MCF 10A (cell line): ENCODE measurements around the gene CCNQ. TPM values are rescaled to one million over a fixed set of nuclear protein-coding genes. Genes with fewer than 3 reads are reported as not detected.

Source experiments
- Bru-seq: library from RNA; stranded (reverse); fragments of 400-500 nt; gene quantifications from one replicate; lab custom pipeline; 2021; lab: Mats Ljungman, UMichigan
- BruChase-seq, 2 experiments: library from RNA; stranded (reverse); fragments of 400-500 nt; gene quantifications; one replicate each; lab custom pipeline; 2021; lab: Mats Ljungman, UMichigan
- BruUV-seq: library from RNA; stranded (reverse); fragments of 400-500 nt; replicated peaks from 2 replicates; lab custom pipeline; 2021; lab: Mats Ljungman, UMichigan
- CTCF ChIA-PET: fragments of 300-600 bp; sonication (Branson Sonifier 250); formaldehyde crosslinking; extraction: SDS; loops from one replicate; lab custom pipeline; 2021; ENCODE audit warnings: antibody characterized with exemption, inconsistent platforms; lab: Yijun Ruan, JAX
- POLR2A ChIA-PET: fragments of 300-600, 350-650 bp; sonication (Branson Sonifier 250); formaldehyde crosslinking; extraction: SDS; loops from one replicate; lab custom pipeline; 2020; ENCODE audit warnings: antibody characterized with exemption, inconsistent platforms; lab: Yijun Ruan, JAX
- DNase-seq: peaks from one replicate; pipeline ENCODE4 v3.0.0-alpha.2; 2018; ENCODE audit not compliant: unreplicated experiment
- H3K27ac Mint-ChIP-seq: one replicate; pipeline ENCODE4 v1.8.0; 2022; ENCODE audit warnings: mild to moderate bottlenecking, low read depth, mixed read lengths; ENCODE audit not compliant: unreplicated experiment
- H3K27me3 Mint-ChIP-seq: one replicate; pipeline ENCODE4 v1.8.0; 2022; ENCODE audit warnings: mixed read lengths; ENCODE audit not compliant: insufficient read depth, unreplicated experiment
- H3K36me3 Mint-ChIP-seq: one replicate; pipeline ENCODE4 v1.8.0; 2022; ENCODE audit warnings: mild to moderate bottlenecking, moderate library complexity, mixed read lengths; ENCODE audit not compliant: insufficient read depth, unreplicated experiment
- H3K4me1 Mint-ChIP-seq: one replicate; pipeline ENCODE4 v1.8.0; 2022; ENCODE audit warnings: mixed read lengths; ENCODE audit not compliant: insufficient read depth, unreplicated experiment
- H3K4me3 Mint-ChIP-seq: one replicate; pipeline ENCODE4 v1.8.0; 2022; ENCODE audit warnings: mild to moderate bottlenecking, moderate library complexity, mixed read lengths; ENCODE audit not compliant: unreplicated experiment
- H3K9me3 Mint-ChIP-seq: one replicate; pipeline ENCODE4 v1.8.0; 2022; ENCODE audit warnings: mixed read lengths; ENCODE audit not compliant: unreplicated experiment
- CTCF ChIP-seq: fragments of 200-600 bp; IDR thresholded peaks from one replicate; pipeline ENCODE4 v1.8.0; 2022; ENCODE audit warnings: antibody characterized with exemption, mild to moderate bottlenecking; ENCODE audit not compliant: unreplicated experiment
- intact Hi-C: fragments of 100-400 bp; cut with micrococcal nuclease; formaldehyde crosslinking; loops from 2 replicates; pipeline ENCODE4 v1.14.1; 2022
- long read RNA-seq: library from polyadenylated mRNA; stranded (forward); transcript quantifications from one replicate; pipeline ENCODE4 v2.0.0, GENCODE V29; 2022
- total RNA-seq: library from RNA; stranded (reverse); gene quantifications from 2 replicates; pipeline ENCODE4 v1.2.3, GENCODE V29; 2022

Gene CCNQ
- total RNA-seq (20.9 and 21.7 TPM in 2 replicates), Bru-seq, nascent RNA (percentile 53 among the genes with signal in this experiment), BruChase-seq, experiment 1, labeled RNA remaining after a 6-hour chase (percentile 60 among the genes with signal in this experiment), BruChase-seq, experiment 2, labeled RNA remaining after a 2-hour chase (percentile 51 among the genes with signal in this experiment)
- long read RNA-seq, transcript CCNQ-204 (5 exons, 1,306 nt), result minor isoform, 18 of 57 reads
- long read RNA-seq, transcript CCNQ-202 (5 exons, 1,164 nt), result major isoform, 26 of 57 reads
- long read RNA-seq, partial matches to known transcripts, result 2 of 57 reads
- long read RNA-seq, other reads (novel, unspliced or antisense), result 3 of 57 reads

DNA sequence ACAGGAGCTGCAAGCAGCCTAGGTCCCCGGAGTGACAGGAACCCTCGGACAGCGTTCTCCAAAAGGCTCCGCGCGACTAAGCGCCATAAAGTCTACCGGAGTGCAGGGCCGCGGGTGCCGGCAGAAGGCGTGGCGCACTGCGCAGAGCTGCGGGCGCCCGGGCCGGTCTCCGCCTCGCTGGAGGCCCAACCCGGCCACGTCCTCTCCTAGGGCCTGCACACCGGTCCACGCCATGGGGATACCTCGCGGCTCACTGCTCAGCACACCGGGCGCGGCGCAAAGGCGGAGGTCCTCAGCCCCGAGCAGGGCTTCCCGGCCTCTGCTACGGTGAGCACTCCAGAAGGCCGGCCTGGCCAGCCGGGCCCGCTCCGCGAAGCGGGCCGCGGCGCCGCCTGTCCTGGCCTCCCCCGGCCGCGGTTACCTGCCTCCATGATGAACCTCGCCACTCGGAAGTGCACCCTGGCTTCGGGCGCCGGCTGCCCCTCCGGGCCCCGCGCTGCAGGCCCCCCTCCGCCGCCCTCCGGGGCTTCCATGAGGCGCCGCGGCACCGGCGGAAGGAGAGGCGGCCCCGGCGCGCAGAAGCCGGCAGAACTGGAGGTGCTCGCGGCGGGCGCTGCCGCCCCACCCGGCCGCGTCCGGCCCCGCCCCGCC is at the start of gene CCNQ:
TSS of gene CCNQ (minus strand) at position 599 of the 651 bp plus-strand sequence. CDS start at position 533, 66 bp downstream.
- intact Hi-C loops, result no loop called here
- H3K4me1 Mint-ChIP-seq, result no peaks in the 10 kb centered on the region
- peak; percentile 21 for DNase-seq
- no peak for TF ChIP-seq CTCF
- no peaks in the 10 kb centered on the region for H3K9me3 Mint-ChIP-seq
- no peaks in the 10 kb centered on the region for H3K27me3 Mint-ChIP-seq
- ChIA-PET CTCF (interaction anchor here (0.6 to 2.4 kb wide), 3 partner anchors 11 to 330 kb away, joined by 3 to 16 read pairs (median 6); no protein-coding TSS in a partner anchor), POLR2A (interaction anchor here (0.7 to 1.4 kb wide), 8 partner anchors 10 to 814 kb away, joined by 3 to 4 read pairs (median 3); no protein-coding TSS in a partner anchor)
- BruUV-seq, result no TSS peak
- peak within 1 kb of the TSS; percentile 23 for H3K27ac Mint-ChIP-seq
- peaks cover 14% of the 10 kb centered on the region for H3K36me3 Mint-ChIP-seq
- H3K4me3 Mint-ChIP-seq, result peak within 1 kb of the TSS; percentile 75

- CTCF ChIA-PET, result interaction anchor here (0.6 to 3.2 kb wide), 4 partner anchors 20 to 156 kb away, joined by 3 to 17 read pairs (median 4); no protein-coding TSS in a partner anchor
- H3K27me3 Mint-ChIP-seq, result peaks cover 6% of the 10 kb centered on the region
- H3K27ac Mint-ChIP-seq, result no peak overlapping the region
- H3K9me3 Mint-ChIP-seq, result no peaks in the 10 kb centered on the region
- H3K36me3 Mint-ChIP-seq, result no peaks in the 10 kb centered on the region
- H3K4me3 Mint-ChIP-seq, result no peak overlapping the region
- POLR2A ChIA-PET, result no interaction called here
- no peak for DNase-seq
- intact Hi-C loops, result no loop called here
- H3K4me1 Mint-ChIP-seq, result peaks cover 6% of the 10 kb centered on the region
- no TSS peak for BruUV-seq
- no peak for TF ChIP-seq CTCF
These were observed 48.8 kb upstream of the CCNQ start for GRCh38 chrX:153647461-153648357.

- DNase-seq, result no peak
- no peaks in the 10 kb centered on the region for H3K9me3 Mint-ChIP-seq
- POLR2A ChIA-PET, result no interaction called here
- TF ChIP-seq CTCF, result no peak
- no TSS peak for BruUV-seq
- CTCF ChIA-PET, result interaction anchor here (0.6 to 3.2 kb wide), 5 partner anchors 15 to 138 kb away, joined by 3 to 17 read pairs (median 4); no protein-coding TSS in a partner anchor
- no peak within 1 kb of the TSS for H3K27ac Mint-ChIP-seq
- H3K4me1 Mint-ChIP-seq, result peaks cover 6% of the 10 kb centered on the region
- peaks cover 11% of the 10 kb centered on the region for H3K27me3 Mint-ChIP-seq
- H3K4me3 Mint-ChIP-seq, result no peak within 1 kb of the TSS
- no peaks in the 10 kb centered on the region for H3K36me3 Mint-ChIP-seq
- intact Hi-C loops, result no loop called here
These were observed 47.9 kb upstream of the CCNQ start, which contains the start of gene DUSP9 for GRCh38 chrX:153646620-153647373. Gene DUSP9, plus strand, starts transcription at chrX:153647203. Its CDS starts 751 bp downstream, at chrX:153647954.
